NCI-H2196 treated with DMSO at 0.1 percent for 48 hours (cell line): ENCODE measurements around the gene PPP1R11.

Experiments
- DNase-seq: peaks from one replicate; lab custom pipeline; 2025; ENCODE audit not compliant: unreplicated experiment; lab: John Stamatoyannopoulos, UW

PPP1R11 gene

GRCh38 chr6:30061092-30061857, 5.7 kb upstream of the PPP1R11 start, which contains the start of gene POLR1H:
TSS of gene POLR1H (plus strand) at chr6:30061265. CDS start at chr6:30061525, 260 bp downstream.
- DNase-seq = peak; percentile 95

GRCh38 chr6:30061858-30062458, 5.0 kb upstream of the PPP1R11 start:
- DNase-seq = no peak

DNA sequence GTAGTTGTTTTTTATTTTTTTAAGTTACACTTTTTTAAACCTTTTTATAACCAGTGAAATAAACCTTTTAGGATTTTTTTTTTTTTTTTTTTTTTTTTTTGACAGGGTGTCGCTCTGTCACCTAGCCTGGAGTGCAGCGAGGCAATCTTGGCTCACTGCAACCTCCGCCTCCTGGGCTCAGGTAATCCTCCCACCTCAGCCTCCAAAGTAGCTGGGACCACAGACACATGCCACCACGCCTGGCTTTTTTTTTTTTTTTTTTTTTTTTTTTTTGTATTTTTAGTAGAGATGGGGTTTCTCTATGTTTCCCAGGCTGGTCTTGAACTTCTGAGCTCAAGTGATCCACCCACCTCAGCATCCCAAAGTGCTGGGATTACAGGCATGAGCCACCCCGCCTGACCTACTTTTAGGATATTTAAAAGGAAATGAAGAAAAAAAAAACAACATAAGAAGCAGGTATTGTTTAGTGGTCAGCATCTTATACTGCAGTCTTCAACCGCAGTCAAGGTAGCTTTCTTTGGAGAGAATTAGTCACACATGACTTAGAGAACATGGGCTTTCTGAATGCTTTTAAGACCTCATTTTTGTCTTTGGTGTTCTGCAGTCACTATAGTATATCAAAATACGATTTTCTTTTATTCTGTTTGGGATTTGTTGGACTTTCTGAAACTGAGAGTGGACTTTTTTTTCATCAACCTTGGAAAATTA, 4.4 kb upstream of the PPP1R11 start:
- DNase-seq = no peak

DNA sequence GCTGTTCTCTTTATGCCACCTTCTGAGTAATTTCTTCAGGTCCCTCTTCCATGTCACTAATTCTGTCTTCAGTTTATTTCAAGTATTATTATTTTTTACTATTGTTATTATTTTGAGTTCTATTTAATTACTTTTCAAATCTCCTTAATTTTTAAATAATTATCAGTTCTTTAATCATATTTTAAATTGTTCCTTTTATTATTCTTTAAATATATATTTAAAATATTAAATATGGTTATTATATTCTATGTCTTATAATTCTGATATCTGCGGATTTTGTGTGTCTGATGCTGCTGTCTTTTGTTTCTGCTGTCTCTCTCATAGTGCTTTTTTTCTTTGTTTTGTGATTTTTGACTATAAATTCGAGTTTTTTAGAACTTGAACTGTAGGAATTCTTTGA, 3.7 kb upstream of the PPP1R11 start:
- DNase-seq = no peak

- no peak for DNase-seq
Measured at GRCh38 chr6:30066082-30066481, 916 bp upstream of the PPP1R11 start.

GRCh38 chr6:30067460-30068139, 602 bp downstream of the PPP1R11 start:
- no peak for DNase-seq

- no peak for DNase-seq
Measured at GRCh38 chr6:30071081-30071818, 4.3 kb downstream of the PPP1R11 start.

DNA sequence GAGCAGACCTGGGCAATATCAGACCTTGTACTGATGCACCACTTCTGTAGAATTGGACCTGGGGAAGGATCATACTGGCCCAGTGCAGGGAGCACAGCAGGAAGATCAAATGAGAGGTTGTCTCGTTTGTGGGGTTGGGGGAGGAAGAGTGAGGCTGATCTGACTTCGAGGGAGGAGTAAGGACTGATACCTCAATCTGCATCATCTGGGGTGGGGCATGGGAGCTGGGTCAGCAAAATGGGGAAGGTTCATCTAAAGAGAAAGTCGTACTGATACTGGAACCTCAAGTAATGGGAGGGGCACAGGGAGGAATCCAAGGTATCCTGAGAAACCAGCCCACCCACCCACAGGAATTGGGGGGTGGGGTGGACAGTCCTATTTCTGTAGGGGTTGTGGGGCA, 4.9 kb downstream of the PPP1R11 start:
- no peak for DNase-seq

DNA sequence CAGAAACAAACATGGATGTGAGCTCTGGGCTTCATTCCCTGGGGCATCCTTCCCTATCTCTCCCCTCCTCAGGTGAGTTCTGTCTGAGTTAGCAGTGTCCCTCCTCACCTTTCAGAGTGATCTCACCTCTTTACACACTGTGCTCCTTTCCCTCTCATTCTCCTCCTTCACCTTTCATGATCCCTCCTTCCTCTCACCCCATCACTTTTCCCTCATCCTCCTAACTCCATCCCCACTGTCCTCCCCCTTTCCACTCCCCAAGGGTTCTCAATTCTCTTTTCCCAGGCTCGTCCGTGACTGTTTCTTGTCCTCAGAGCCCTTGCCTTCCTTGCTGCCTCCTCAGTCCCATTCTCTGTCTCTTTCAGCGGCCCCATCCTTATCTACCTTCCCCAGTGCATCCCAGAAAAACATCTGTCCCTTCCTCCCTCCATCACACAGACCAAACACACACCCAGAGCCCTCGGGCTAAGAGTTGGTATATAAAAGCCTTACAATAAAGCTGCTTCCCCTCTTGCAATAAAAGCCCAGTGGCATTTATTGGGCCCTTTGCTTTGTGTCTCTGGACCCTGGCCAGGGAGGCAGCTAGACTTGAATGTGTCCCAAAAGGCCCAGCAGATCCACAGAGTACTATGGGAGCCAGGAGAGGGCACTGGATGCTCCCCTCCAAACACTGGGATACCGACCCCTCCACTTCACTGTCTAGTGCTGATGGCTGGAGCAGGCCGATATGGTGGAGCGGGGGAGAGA, 6.7 kb downstream of the PPP1R11 start:
- no peak for DNase-seq

GRCh38 chr6:30074331-30075093, 7.5 kb downstream of the PPP1R11 start:
- no peak for DNase-seq

GRCh38 chr6:30075094-30075789, 8.2 kb downstream of the PPP1R11 start, which contains the start of gene RNF39:
TSS of gene RNF39 (minus strand) at chr6:30075769. CDS start at chr6:30075585, 184 bp downstream.
- DNase-seq = no peak

DNA sequence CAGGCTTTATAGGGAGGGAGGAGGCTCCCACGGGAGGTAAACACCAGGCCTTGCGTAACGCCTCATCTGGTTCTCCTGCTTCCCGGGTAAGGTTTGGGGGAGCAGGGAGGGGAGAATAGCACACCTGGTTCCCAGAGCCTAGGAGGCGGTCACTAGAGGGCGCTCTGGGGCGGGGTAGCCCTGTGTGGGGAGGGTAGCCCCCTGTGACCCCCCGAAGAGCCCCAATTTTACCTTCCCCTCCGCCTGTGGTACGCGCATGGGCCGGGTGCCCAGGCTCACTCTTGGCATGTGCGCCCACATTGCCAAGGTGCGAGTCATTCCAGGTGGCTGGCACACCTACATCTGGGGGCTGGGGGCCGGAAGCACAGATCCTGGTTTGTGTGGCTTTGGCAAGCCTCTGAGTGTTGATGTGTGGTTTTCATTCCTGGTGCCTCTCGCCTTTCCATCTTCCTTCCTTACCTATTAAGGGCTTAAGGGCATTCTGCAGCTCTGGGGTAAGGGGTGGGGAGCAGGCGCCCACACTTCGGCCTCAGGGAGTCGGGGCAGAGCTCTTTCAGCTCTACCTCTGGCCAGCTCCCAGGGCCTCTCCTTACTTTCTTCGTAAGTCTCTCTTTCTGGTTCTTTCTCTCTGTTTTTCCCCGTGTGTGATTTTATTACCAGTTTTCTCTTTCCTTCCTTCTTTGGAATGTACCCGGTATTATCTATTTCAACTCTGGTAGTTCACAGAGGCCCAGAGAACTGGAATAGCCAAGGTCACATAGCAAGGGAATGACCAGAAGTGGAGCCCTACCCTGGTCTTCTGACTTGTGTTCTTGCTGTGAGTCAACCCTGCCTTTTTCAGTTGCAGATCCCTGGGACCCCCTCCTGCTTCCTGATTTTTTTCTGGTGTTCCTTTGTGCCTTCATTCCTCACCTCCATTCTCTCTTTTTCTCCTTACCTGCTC, 9.1 kb downstream of the PPP1R11 start:
- DNase-seq = no peak

DNA sequence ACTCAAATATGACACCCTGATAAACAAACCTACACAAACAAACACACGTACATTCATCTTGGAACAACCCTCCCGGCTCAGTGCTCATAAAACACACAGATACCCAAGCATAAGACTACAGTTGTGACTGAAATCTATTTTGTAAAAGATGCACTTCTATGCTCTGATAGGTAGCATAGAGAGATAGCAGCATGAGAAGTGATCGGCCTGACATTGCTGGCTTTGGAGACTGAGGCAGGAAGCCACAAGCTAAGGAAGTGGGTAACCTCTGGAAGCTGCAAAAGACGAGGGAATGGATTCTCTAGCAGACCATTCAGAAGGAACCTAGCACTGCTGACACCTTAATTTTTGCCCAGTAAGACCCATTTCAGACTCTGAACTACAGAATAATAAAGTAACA, 10.2 kb downstream of the PPP1R11 start:
- no peak for DNase-seq

- DNase-seq = no peak
Measured at GRCh38 chr6:30087876-30088275, 20.9 kb downstream of the PPP1R11 start.

- no peak for DNase-seq
Measured at GRCh38 chr6:30091577-30092381, 24.8 kb downstream of the PPP1R11 start.

DNA sequence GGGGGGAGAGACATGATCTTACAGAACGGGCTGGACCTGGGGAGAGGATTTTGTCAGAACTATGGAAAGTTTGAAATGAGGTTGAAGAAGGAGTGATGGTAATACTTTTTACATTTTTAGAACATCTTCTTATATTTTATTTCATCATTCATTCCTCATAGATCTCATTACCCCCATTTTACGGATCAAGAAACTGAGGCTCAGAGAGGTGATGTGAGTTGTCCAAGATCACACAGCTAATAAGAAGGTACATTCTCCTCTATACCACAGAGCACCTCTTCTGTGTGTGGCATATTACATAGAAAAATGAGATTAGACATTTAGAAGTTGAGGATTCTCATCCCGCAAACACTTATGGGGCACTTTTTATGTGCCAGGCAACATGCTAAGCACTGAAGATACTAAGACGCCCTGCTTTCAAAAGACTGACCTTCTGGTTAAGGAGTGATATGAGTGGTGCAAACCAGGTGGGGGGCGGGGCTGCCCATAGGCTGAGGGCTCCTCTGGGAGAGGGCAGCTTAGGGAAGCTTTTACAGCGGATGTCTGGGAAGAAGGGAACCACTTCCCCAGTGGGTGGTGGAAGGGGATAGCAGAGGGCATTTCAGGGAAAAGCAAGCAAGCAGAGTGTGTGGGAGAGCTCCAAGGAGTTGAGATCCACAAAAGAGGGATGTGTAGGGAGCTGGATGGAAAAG, 26.0 kb downstream of the PPP1R11 start:
- DNase-seq = no peak
